Measurements from ENCODE around the gene DTX1. TPM values are rescaled to one million over a fixed set of nuclear protein-coding genes. Genes with fewer than 3 reads are reported as not detected.

DTX1 gene
- 0.44 TPM for total RNA-seq (2021; ENCODE audit: unreplicated experiment)
- 1.4 TPM for polyA plus RNA-seq (2012; ENCODE audit: insufficient read length)
- Bru-seq, nascent RNA, result percentile 17 among the genes with signal in this experiment
- BruChase-seq, experiment 1, labeled RNA remaining after a 2-hour chase, result percentile 15 among the genes with signal in this experiment
- percentile 17 among the genes with signal in this experiment for BruChase-seq, experiment 2, labeled RNA remaining after a 6-hour chase
- long read RNA-seq, partial matches to known transcripts, result 0 of 1 reads
- long read RNA-seq, other reads (novel, unspliced or antisense), result 1 of 1 reads

DNA sequence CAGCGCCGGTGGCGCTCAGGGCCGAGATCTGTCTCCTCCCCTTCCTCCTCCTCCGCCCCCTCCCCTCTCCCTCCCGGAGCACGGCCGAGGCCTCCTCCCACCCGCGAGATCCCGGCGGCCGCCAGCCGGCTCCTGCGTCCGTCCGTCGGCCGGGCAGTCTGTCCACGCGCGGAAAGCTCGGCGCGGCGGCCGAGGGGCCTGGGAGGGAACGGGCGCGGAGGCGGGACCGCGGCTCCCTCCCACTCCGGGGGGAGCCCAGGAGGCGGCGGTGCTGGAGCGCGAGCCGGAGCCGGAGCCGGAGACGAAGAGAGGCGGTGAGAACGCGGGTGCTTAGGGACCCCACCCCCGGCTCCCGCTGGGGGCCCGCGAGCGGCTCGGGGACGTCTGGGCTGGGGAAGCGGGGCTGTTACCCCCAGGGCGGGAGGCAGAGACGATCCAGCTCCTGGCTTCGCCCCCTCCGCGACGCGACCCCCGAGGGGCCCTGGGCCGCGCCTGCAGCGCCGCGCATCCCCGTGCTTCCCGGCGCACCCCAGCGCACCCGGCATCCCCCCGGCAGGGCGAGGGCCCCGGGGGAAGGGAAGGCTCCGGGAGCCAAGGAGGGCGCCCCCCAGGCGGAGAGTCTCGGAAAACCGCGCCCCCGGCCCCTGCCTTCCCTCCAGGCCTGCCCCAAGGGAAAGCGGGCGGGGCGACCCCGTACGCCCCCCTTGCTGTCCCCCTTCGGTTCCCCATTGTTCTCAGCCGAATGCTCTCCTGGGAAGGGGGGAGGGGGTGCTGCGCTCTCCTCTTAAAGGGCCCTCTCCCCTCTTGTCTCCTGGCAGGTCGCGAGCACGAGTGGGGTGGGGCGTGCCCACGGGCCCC, at the start of gene DTX1:
TSS of gene DTX1 (plus strand) at position 100 of the 858 bp plus-strand sequence. CDS start 1,463 bp downstream, outside the sequence.
- BruUV-seq (replicated peaks), result no TSS peak
- intact Hi-C loops (cut with micrococcal nuclease; ENCODE audit: unreplicated experiment), result no loop called here
- Histone ChIP-seq H3K9me3 (ENCODE audit: control insufficient read depth, insufficient read depth, low read depth, low read length) (no peaks in the 10 kb centered on the region), H3K27ac (ENCODE audit: low read length) (no peak within 1 kb of the TSS), H3K4me3 (ENCODE audit: low read depth in 2 of 2, low read length in 2 of 2) (peak within 1 kb of the TSS; percentile 31 to 32), H3K36me3 (ENCODE audit: control insufficient read depth, insufficient read depth, low read length) (no peaks in the 10 kb centered on the region), H3K27me3 (ENCODE audit: control insufficient read depth, insufficient read depth, low read length) (peaks cover 14% of the 10 kb centered on the region), H3K4me1 (ENCODE audit: control insufficient read depth, insufficient read depth, low read length) (no peaks in the 10 kb centered on the region)
- ChIA-PET POLR2A (no interaction called here), CTCF (no interaction called here)
- no peak for TF ChIP-seq SIN3A (IDR thresholded peaks at IDR 0.05; ENCODE audit: borderline replicate concordance, insufficient read depth, low read depth, low read length)
- no peak for TF ChIP-seq TCF7L2 (IDR thresholded peaks at IDR 0.05; ENCODE audit: low read depth, low read length)
- no peak for TF ChIP-seq POLR2AphosphoS5 (IDR thresholded peaks at IDR 0.05; ENCODE audit: low read depth, low read length)
- TF ChIP-seq, protein P1, sequence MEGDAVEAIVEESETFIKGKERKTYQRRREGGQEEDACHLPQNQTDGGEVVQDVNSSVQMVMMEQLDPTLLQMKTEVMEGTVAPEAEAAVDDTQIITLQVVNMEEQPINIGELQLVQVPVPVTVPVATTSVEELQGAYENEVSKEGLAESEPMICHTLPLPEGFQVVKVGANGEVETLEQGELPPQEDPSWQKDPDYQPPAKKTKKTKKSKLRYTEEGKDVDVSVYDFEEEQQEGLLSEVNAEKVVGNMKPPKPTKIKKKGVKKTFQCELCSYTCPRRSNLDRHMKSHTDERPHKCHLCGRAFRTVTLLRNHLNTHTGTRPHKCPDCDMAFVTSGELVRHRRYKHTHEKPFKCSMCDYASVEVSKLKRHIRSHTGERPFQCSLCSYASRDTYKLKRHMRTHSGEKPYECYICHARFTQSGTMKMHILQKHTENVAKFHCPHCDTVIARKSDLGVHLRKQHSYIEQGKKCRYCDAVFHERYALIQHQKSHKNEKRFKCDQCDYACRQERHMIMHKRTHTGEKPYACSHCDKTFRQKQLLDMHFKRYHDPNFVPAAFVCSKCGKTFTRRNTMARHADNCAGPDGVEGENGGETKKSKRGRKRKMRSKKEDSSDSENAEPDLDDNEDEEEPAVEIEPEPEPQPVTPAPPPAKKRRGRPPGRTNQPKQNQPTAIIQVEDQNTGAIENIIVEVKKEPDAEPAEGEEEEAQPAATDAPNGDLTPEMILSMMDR (IDR thresholded peaks at IDR 0.05), result no peak
- TF ChIP-seq, protein P2, sequence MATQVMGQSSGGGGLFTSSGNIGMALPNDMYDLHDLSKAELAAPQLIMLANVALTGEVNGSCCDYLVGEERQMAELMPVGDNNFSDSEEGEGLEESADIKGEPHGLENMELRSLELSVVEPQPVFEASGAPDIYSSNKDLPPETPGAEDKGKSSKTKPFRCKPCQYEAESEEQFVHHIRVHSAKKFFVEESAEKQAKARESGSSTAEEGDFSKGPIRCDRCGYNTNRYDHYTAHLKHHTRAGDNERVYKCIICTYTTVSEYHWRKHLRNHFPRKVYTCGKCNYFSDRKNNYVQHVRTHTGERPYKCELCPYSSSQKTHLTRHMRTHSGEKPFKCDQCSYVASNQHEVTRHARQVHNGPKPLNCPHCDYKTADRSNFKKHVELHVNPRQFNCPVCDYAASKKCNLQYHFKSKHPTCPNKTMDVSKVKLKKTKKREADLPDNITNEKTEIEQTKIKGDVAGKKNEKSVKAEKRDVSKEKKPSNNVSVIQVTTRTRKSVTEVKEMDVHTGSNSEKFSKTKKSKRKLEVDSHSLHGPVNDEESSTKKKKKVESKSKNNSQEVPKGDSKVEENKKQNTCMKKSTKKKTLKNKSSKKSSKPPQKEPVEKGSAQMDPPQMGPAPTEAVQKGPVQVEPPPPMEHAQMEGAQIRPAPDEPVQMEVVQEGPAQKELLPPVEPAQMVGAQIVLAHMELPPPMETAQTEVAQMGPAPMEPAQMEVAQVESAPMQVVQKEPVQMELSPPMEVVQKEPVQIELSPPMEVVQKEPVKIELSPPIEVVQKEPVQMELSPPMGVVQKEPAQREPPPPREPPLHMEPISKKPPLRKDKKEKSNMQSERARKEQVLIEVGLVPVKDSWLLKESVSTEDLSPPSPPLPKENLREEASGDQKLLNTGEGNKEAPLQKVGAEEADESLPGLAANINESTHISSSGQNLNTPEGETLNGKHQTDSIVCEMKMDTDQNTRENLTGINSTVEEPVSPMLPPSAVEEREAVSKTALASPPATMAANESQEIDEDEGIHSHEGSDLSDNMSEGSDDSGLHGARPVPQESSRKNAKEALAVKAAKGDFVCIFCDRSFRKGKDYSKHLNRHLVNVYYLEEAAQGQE (IDR thresholded peaks at IDR 0.05; ENCODE audit: insufficient read depth in 1 of 2, low read depth in 2 of 2, low read length in 1 of 2), result no peak
- ATAC-seq (peak; percentile 20; the same call in 1 of the 2 replicates), DNase-seq (ENCODE audit: low read depth, low spot score) (no peak)
- in situ Hi-C loops (cut with HindIII; ENCODE audit: low pct_unique_long_range_greater_than_20kb, low sequenced_read_pairs), result loop anchor here (25.0 kb wide), 1 partner anchor 105 kb away; no protein-coding TSS in a partner anchor

DNA sequence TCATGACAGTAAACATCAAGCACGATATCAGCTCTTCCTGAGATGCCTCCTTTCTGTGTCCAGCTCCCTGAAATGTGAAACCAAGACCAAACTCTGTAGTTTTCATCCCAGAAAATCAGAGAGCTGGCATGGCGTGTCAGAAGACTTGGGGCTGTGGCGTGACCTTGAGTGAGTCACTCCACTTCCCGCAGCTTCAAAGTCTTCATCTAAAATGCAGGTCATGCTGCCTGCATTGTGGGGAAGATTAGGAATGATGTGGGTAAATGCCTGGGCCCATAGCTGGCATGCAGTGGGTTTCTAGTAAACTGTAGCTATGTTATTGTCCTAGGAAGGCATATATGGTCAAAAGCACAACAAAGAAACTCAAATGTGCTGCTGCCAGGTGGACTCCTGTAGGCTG, 49.4 kb upstream of the DTX1 start:
- ATAC-seq, result peak; percentile 42; the same call in 1 of the 2 replicates
- H3K36me3 ChIP-seq (ENCODE audit: control insufficient read depth, insufficient read depth, low read length), result no peaks in the 10 kb centered on the region

More for the DNA sequence above, 49.4 kb upstream of the DTX1 start:
- CTCF ChIA-PET, result interaction anchor here (0.6 to 2.0 kb wide), 4 partner anchors 14 to 107 kb away, joined by 3 to 9 read pairs (median 7); no protein-coding TSS in a partner anchor
- Histone ChIP-seq H3K9me3 (ENCODE audit: control insufficient read depth, insufficient read depth, low read depth, low read length) (no peaks in the 10 kb centered on the region; the same call in 1 of the 2 replicates), H3K4me3 (ENCODE audit: low read depth in 2 of 2, low read length in 2 of 2) (no peak overlapping the region), H3K27me3 (ENCODE audit: control insufficient read depth, insufficient read depth, low read length) (peaks cover 33% of the 10 kb centered on the region), H3K4me1 (ENCODE audit: control insufficient read depth, insufficient read depth, low read length) (no peaks in the 10 kb centered on the region), H3K27ac (ENCODE audit: low read length) (no peak overlapping the region)
- TF ChIP-seq, protein P2 (IDR thresholded peaks at IDR 0.05; ENCODE audit: insufficient read depth in 1 of 2, low read depth in 2 of 2, low read length in 1 of 2), result no peak
- TF ChIP-seq TCF7L2 (IDR thresholded peaks at IDR 0.05; ENCODE audit: low read depth, low read length), result no peak
- intact Hi-C loops (cut with micrococcal nuclease; ENCODE audit: unreplicated experiment) (no loop called here), in situ Hi-C loops (cut with HindIII; ENCODE audit: low pct_unique_long_range_greater_than_20kb, low sequenced_read_pairs) (no loop called here)
- no TSS peak for BruUV-seq (replicated peaks)
- DNase-seq (ENCODE audit: low read depth, low spot score), result no peak
- POLR2A ChIA-PET, result no interaction called here
